GM12878 (cell line): Measurements from ENCODE around the gene KCNN3. TPM values are rescaled to one million over a fixed set of nuclear protein-coding genes. Genes with fewer than 3 reads are reported as not detected.

Experiments used
- ATAC-seq: fragments of 200-7000 bp; cut with Tn5 transposase; 3 replicates; pipeline ENCODE4 v1.9.1; 2020; ENCODE audit warnings: mild to moderate bottlenecking, moderate library complexity
- BruUV-seq: library from RNA; stranded (reverse); fragments of 400-500 nt; replicated peaks from 2 replicates; lab custom pipeline; 2021; lab: Mats Ljungman, UMichigan
- CTCF ChIA-PET: fragments of 300-600 bp; sonication (Branson Sonifier 250); formaldehyde crosslinking; extraction: SDS; loops from one replicate; lab custom pipeline; 2021; ENCODE audit warnings: inconsistent platforms; lab: Yijun Ruan, JAX
- POLR2A ChIA-PET: fragments of 350-600 bp; formaldehyde crosslinking; extraction: SDS; loops from one replicate; lab custom pipeline; 2021; ENCODE audit warnings: inconsistent platforms; lab: Charles Lee
- RAD21 ChIA-PET: fragments of 300-600 bp; sonication (Branson Sonifier 250); formaldehyde crosslinking; loops from one replicate; lab custom pipeline; 2023; ENCODE audit warnings: antibody characterized with exemption; ENCODE audit not compliant: unreplicated experiment; lab: Charles Lee
- SMC1A ChIA-PET: fragments of 300-600 bp; sonication (Branson Sonifier 250); formaldehyde crosslinking; loops from one replicate; lab custom pipeline; 2023; ENCODE audit not compliant: unreplicated experiment, uncharacterized antibody; lab: Charles Lee
- DNase-seq: peaks from one replicate; pipeline ENCODE4 v3.0.0-alpha.2; 2011; ENCODE audit warnings: low read depth, low spot score
- FAIRE-seq: peaks from 3 replicates; lab custom pipeline; 2011; peaks lifted over from hg19 to GRCh38; lab: Jason Lieb, UNC
- H2AFZ ChIP-seq: 2 replicates; pipeline ENCODE4 v1.6.0; 2011; ENCODE audit warnings: low read depth, low read length, control low read depth; ENCODE audit not compliant: control insufficient read depth
- H3K27ac ChIP-seq: 2 replicates; pipeline ENCODE4 v1.5.1; 2011; ENCODE audit warnings: control low read depth; ENCODE audit not compliant: control insufficient read depth, insufficient read depth
- H3K27me3 ChIP-seq, 2 experiments: replicated peaks in 1 of 2; 2 replicates each; pipeline versions ENCODE4 v1.6.0 to v1.6.1; 2011; ENCODE audit warnings: low read length in 1 of 2; ENCODE audit not compliant: control insufficient read depth in 2 of 2, insufficient read depth in 2 of 2
- H3K36me3 ChIP-seq, 2 experiments: 2 replicates each; pipeline ENCODE4 v1.5.1; 2011; ENCODE audit warnings: low read length in 1 of 2; ENCODE audit not compliant: control insufficient read depth in 2 of 2, insufficient read depth in 2 of 2
- H3K4me1 ChIP-seq: 2 replicates; pipeline ENCODE4 v1.6.1; 2011; ENCODE audit warnings: mild to moderate bottlenecking, low read length, moderate library complexity, mixed read lengths; ENCODE audit not compliant: control insufficient read depth, insufficient read depth
- H3K4me2 ChIP-seq: 2 replicates; pipeline ENCODE4 v1.6.0; 2011; ENCODE audit warnings: control low read depth; ENCODE audit not compliant: control insufficient read depth, insufficient read depth
- H3K4me3 ChIP-seq: fragments of 200-600 bp; sonication (generic); 2 replicates; pipeline ENCODE4 v1.5.1; 2016
- H3K79me2 ChIP-seq: 2 replicates; pipeline ENCODE4 v1.6.0; 2011; ENCODE audit warnings: low read length; ENCODE audit not compliant: control insufficient read depth, insufficient read depth
- H3K9ac ChIP-seq: 2 replicates; pipeline ENCODE4 v1.8.0; 2011; ENCODE audit warnings: low read length, control low read depth, mixed read lengths; ENCODE audit not compliant: control insufficient read depth, insufficient read depth
- H3K9me3 ChIP-seq: replicated peaks from 3 replicates; pipeline ENCODE4 v1.5.1; 2011; ENCODE audit warnings: mild to moderate bottlenecking, low read length; ENCODE audit not compliant: control insufficient read depth, insufficient read depth
- H4K20me1 ChIP-seq: 2 replicates; pipeline ENCODE4 v1.6.0; 2011; ENCODE audit not compliant: control insufficient read depth, insufficient read depth
- BHLHE40 ChIP-seq, 2 experiments: fragments of 450-650 bp in 1 of 2; IDR thresholded peaks; 2 replicates each; pipeline ENCODE4 v1.6.1; 2011 to 2017; ENCODE audit warnings: low read depth in 2 of 2, borderline replicate concordance in 1 of 2, improper control_type of control experiment in 1 of 2, low read length in 1 of 2, mild to moderate bottlenecking in 1 of 2
- E2F4 ChIP-seq: IDR thresholded peaks from 2 replicates; pipeline ENCODE4 v1.6.1; 2012; ENCODE audit warnings: low read depth, low read length, improper control_type of control experiment
- FOXK2 ChIP-seq: fragments of 450-650 bp; IDR thresholded peaks from 2 replicates; pipeline ENCODE4 v1.6.1; 2017; ENCODE audit warnings: mild to moderate bottlenecking, moderate library complexity
- GATAD2B ChIP-seq: fragments of 450-650 bp; conservative IDR thresholded peaks from 2 replicates; pipeline ENCODE4 v1.6.1; 2017; ENCODE audit warnings: low read depth, mild to moderate bottlenecking, moderate library complexity
- IKZF1 ChIP-seq: fragments of 450-650 bp; conservative IDR thresholded peaks from 2 replicates; pipeline ENCODE4 v1.6.1; 2017; ENCODE audit warnings: antibody characterized with exemption, mild to moderate bottlenecking
- MAX ChIP-seq: IDR thresholded peaks from 2 replicates; pipeline ENCODE4 v1.6.1; 2012; ENCODE audit warnings: low read depth, low read length, improper control_type of control experiment
- MTA2 ChIP-seq: fragments of 450-650 bp; IDR thresholded peaks from 2 replicates; pipeline ENCODE4 v1.6.1; 2016; ENCODE audit warnings: low read depth, mild to moderate bottlenecking, moderate library complexity
- MYC ChIP-seq: IDR thresholded peaks from 2 replicates; pipeline ENCODE4 v1.6.1; 2011; ENCODE audit warnings: mild to moderate bottlenecking, low read length, moderate library complexity, inconsistent platforms; ENCODE audit not compliant: insufficient read depth, insufficient replicate concordance, insufficient read length, severe bottlenecking
- WGBS: methylation state at CpG from one replicate; pipeline ENCODE4 v1.1.6; 2016; ENCODE audit warnings: low lambda C conversion rate; ENCODE audit not compliant: insufficient replicate concordance, insufficient coverage; ENCODE audit errors: missing lambda C conversion rate; 5-methylcytosine and 5-hydroxymethylcytosine counted together
- in situ Hi-C: fragments of 300-500 bp; cut with MboI; formaldehyde crosslinking; loops from 9 replicates; pipeline ENCODE4 v1.14.3; 2018; ENCODE audit warnings: mixed read lengths
- intact Hi-C: fragments of 100-400 bp; cut with micrococcal nuclease; formaldehyde crosslinking; loops from one replicate; pipeline ENCODE4 v1.14.2; 2022; ENCODE audit not compliant: unreplicated experiment
- polyA plus RNA-seq, 11 experiments: library from polyadenylated mRNA; depleted of rRNA in 4 of 11; unstranded in 6 of 11; stranded (reverse) in 5 of 11; fragments of >200 nt; fragmentation: Nextera tagmentation in 4 of 11; fragmentation: Illumina TruSeq in 1 of 11; extraction: Ambion mirVana in 4 of 11; extraction: Trizol in 1 of 11; gene quantifications; 1 replicate in 1 of 11; 2 replicates in 10 of 11; pipeline versions ENCODE4 v1.2.1 to v1.2.3, GENCODE V29; 2011 to 2016; ENCODE audit warnings: inconsistent platforms in 2 of 11, missing spikeins in 2 of 11, low read depth in 1 of 11
- total RNA-seq, 4 experiments: library from RNA; depleted of rRNA in 3 of 4; stranded (reverse); fragments of >200 nt in 3 of 4; fragmentation: Illumina TruSeq in 1 of 4; extraction: Trizol in 1 of 4; gene quantifications; 2 replicates each; pipeline versions ENCODE4 v1.2.1 to v1.2.3, GENCODE V29; 2013 to 2021

Gene KCNN3
- total and polyA plus RNA-seq, 10 of the 15 experiments (the other 5 are each of a cell fraction or from before 2014, with no cell fraction given) = 3.5 to 26.4 (median 14.9) TPM

- no peak for FAIRE-seq
- Histone ChIP-seq H3K4me1 (peaks cover 49% of the 10 kb centered on the region), H3K79me2 (peaks cover 6% of the 10 kb centered on the region), H3K27me3 (no peaks in the 10 kb centered on the region), H4K20me1 (no peaks in the 10 kb centered on the region), H3K4me2 (peak overlapping the region; percentile 60; the same call in 1 of the 2 replicates), H3K4me3 (no peak overlapping the region), H3K9me3 (no peaks in the 10 kb centered on the region), H3K9ac (0 out of 2 replicates have a peak overlapping the region, but pooled peaks have one; percentile 2), H3K36me3 (peaks cover 3 to 11% of the 10 kb centered on the region in 2 experiments; a peak in 2 of 4 replicates), H3K27ac (peak overlapping the region; percentile 51), H2AFZ (no peak overlapping the region)
- ChIA-PET RAD21 (interaction anchor here (0.7 to 6.2 kb wide), 15 partner anchors 10 to 1311 kb away, joined by 3 to 66 read pairs (median 8); partner anchors contain the start of gene KCNN3), POLR2A (interaction anchor here (1.1 to 2.8 kb wide), 10 partner anchors 9 to 69 kb away, joined by 4 to 26 read pairs (median 6); partner anchors contain the start of gene KCNN3), CTCF (interaction anchor here (1.0 to 2.5 kb wide), 10 partner anchors 10 to 250 kb away, joined by 4 to 11 read pairs (median 6); no protein-coding TSS in a partner anchor), SMC1A (interaction anchor here (0.7 to 7.2 kb wide), 17 partner anchors 10 to 68 kb away, joined by 3 to 75 read pairs (median 7); partner anchors contain the start of gene KCNN3)
- DNase-seq = no peak
- WGBS = 39% methylated on average over 7 of the region's 7 CpGs
- BruUV-seq = no TSS peak
- in situ Hi-C loops (no loop called here), intact Hi-C loops (no loop called here)
- TF ChIP-seq MAX (0 out of 2 replicates have a peak, but pooled peaks have one; percentile 0), FOXK2 (no peak)
- ATAC-seq = peak; percentile 21
Observed at GRCh38 chr1:154809436-154810413, 60.4 kb downstream of the KCNN3 start.

GRCh38 chr1:154808909-154809262 is 61.2 kb downstream of the KCNN3 start:
- ChIA-PET POLR2A (interaction anchor here (1.0 to 2.8 kb wide), 12 partner anchors 10 to 70 kb away, joined by 3 to 26 read pairs (median 5); partner anchors contain the start of gene KCNN3), RAD21 (interaction anchor here (0.7 to 6.2 kb wide), 13 partner anchors 11 to 1311 kb away, joined by 3 to 66 read pairs (median 10); partner anchors contain the start of gene KCNN3), SMC1A (interaction anchor here (0.7 to 7.2 kb wide), 20 partner anchors 11 to 328 kb away, joined by 3 to 75 read pairs (median 6); partner anchors contain the start of gene KCNN3), CTCF (interaction anchor here (0.6 to 2.5 kb wide), 13 partner anchors 11 to 249 kb away, joined by 3 to 11 read pairs (median 5); partner anchors contain the start of gene KCNN3)
- 72% methylated on average over 17 of the region's 17 CpGs for WGBS
- H4K20me1 ChIP-seq = no peaks in the 10 kb centered on the region
- H3K27me3 ChIP-seq = no peaks in the 10 kb centered on the region
- no peaks in the 10 kb centered on the region for H3K9me3 ChIP-seq
- no TSS peak for BruUV-seq
- no peak overlapping the region for H3K9ac ChIP-seq
- H3K36me3 ChIP-seq = peaks cover 3 to 9% of the 10 kb centered on the region in 2 experiments; a peak in 2 of 4 replicates
- FAIRE-seq = no peak
- H2AFZ ChIP-seq = peak overlapping the region; percentile 19; the same call in 1 of the 2 replicates
- H3K27ac ChIP-seq = peak overlapping the region; percentile 39
- H3K4me3 ChIP-seq = no peak overlapping the region
- intact Hi-C loops (no loop called here), in situ Hi-C loops (no loop called here)
- peaks cover 6% of the 10 kb centered on the region for H3K79me2 ChIP-seq
- DNase-seq = no peak
- peak; percentile 70 for ATAC-seq
- H3K4me2 ChIP-seq = peak overlapping the region; percentile 60
- H3K4me1 ChIP-seq = peaks cover 49% of the 10 kb centered on the region
- TF ChIP-seq BHLHE40 (IDR thresholded peaks at IDR 0.05; ENCODE audit: borderline replicate concordance in 1 of 2, low read depth in 2 of 2, low read length in 1 of 2) = peak in 1 of 2 experiments; percentile 62; a peak in 2 of 4 replicates
- TF ChIP-seq MYC = no peak
- TF ChIP-seq IKZF1 = peak; percentile 52; the same call in 1 of the 2 replicates
- 0 out of 2 replicates have a peak, but pooled peaks have one; percentile 13 for TF ChIP-seq MTA2
- TF ChIP-seq E2F4 = no peak
- peak; percentile 74 for TF ChIP-seq GATAD2B
